Measurements from ENCODE around the gene LRRC74A.

DNA sequence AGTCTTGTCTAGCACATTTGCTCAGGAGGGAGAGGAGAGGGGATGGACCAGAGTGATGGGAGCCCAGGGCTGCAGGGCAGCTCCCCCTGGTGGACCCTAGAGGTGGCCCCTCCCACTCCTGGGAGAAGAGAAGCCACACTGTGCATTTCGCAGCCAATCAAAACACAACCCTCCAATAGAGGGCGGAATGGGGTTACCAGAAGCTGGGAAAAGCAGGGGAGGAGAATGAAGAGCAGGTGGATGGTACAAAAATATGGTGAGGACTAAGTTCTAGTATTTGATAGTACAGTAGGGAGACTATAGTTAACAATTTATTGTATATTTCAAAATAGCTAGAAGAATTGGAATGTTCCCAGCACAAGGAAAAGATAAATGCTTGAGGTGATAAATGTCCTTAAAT lies 41.3 kb upstream of the LRRC74A start:
- TF ChIP-seq CTCF (IDR thresholded peaks at IDR 0.05) (peak; percentile 94), POLR2AphosphoS5 (IDR thresholded peaks at IDR 0.05; ENCODE audit: low read depth, low read length) (no peak), YY1 (IDR thresholded peaks at IDR 0.05; ENCODE audit: low read depth) (no peak), TEAD4 (IDR thresholded peaks at IDR 0.05; ENCODE audit: borderline replicate concordance, insufficient read depth) (no peak), NRF1 (IDR thresholded peaks at IDR 0.05; ENCODE audit: low read depth, low read length) (no peak), TAF1 (IDR thresholded peaks at IDR 0.05; ENCODE audit: borderline replicate concordance, low read depth, low read length) (no peak), FOXM1 (IDR thresholded peaks at IDR 0.05; ENCODE audit: low read depth) (no peak), GATA2 (CRISPR knock-in tag; IDR thresholded peaks at IDR 0.05) (no peak), FOSL2 (IDR thresholded peaks at IDR 0.05; ENCODE audit: borderline replicate concordance, low read depth) (no peak), PBX3 (IDR thresholded peaks at IDR 0.05) (0 out of 2 replicates have a peak, but pooled peaks have one; percentile 25), EZH2phosphoT487 (IDR thresholded peaks at IDR 0.05; ENCODE audit: borderline replicate concordance, low read depth) (no peak), RCOR1 (IDR thresholded peaks at IDR 0.05; ENCODE audit: low read length) (no peak)
- TF ChIP-seq, protein P1, sequence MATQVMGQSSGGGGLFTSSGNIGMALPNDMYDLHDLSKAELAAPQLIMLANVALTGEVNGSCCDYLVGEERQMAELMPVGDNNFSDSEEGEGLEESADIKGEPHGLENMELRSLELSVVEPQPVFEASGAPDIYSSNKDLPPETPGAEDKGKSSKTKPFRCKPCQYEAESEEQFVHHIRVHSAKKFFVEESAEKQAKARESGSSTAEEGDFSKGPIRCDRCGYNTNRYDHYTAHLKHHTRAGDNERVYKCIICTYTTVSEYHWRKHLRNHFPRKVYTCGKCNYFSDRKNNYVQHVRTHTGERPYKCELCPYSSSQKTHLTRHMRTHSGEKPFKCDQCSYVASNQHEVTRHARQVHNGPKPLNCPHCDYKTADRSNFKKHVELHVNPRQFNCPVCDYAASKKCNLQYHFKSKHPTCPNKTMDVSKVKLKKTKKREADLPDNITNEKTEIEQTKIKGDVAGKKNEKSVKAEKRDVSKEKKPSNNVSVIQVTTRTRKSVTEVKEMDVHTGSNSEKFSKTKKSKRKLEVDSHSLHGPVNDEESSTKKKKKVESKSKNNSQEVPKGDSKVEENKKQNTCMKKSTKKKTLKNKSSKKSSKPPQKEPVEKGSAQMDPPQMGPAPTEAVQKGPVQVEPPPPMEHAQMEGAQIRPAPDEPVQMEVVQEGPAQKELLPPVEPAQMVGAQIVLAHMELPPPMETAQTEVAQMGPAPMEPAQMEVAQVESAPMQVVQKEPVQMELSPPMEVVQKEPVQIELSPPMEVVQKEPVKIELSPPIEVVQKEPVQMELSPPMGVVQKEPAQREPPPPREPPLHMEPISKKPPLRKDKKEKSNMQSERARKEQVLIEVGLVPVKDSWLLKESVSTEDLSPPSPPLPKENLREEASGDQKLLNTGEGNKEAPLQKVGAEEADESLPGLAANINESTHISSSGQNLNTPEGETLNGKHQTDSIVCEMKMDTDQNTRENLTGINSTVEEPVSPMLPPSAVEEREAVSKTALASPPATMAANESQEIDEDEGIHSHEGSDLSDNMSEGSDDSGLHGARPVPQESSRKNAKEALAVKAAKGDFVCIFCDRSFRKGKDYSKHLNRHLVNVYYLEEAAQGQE (IDR thresholded peaks at IDR 0.05; ENCODE audit: low read depth, low read length): no peak
- TF ChIP-seq, protein P2, sequence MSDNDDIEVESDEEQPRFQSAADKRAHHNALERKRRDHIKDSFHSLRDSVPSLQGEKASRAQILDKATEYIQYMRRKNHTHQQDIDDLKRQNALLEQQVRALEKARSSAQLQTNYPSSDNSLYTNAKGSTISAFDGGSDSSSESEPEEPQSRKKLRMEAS (IDR thresholded peaks at IDR 0.05; ENCODE audit: low read depth): no peak

Data from SK-N-SH (cell line).